IPS DF 19.7 (cell line): ENCODE measurements around the gene CYP1A1.
A peak's percentile ranks its signal among the peaks of the same experiment; 100 is the strongest.
"Not testable (repeated sequence)": the region's sequence is repeated elsewhere in the genome, so short reads cannot be mapped to it uniquely, and the experiment has no call there.

Source experiments
- DNase-seq: peaks from one replicate; pipeline ENCODE4 v3.0.0-alpha.2; 2013; ENCODE audit warnings: low read depth, low spot score

The CYP1A1 gene

DNA sequence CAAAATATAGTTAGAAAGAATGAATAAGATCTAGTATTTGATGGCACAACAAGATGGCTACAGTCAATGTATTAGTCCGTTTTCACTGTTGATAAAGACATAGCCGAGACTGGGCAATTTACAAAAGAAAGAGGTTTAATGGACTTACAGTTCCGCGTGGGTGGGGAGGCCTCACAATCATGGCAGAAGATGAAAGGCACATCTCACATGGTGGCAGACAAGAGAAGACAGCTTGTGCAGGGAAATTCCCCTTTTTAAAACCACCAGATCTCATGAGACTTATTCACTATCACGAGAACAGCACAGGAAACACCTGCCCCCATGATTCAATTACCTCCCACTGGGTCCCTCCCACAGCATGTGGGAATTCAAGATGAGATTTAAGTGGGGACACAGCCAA, 12.9 kb upstream of the CYP1A1 start:
- not testable (repeated sequence) for DNase-seq

DNA sequence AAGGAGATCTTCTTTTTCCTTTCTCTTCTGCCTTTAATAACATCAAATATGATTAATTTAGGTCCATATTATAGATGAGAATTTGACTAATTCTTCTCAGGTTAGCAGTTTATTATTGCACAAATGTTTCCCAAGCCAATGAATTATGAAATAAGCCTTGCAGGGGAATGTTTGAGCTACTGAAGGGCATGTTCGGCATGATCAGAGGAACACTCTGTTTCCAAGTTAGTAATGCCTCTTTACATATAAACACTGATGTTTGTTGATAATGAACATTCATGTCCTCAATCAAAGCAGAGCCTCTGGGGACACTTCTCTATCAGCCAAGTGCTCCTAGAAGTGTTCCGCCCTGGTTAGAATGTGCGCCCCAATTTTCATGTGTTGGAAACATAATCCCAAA, 10.0 kb upstream of the CYP1A1 start:
- no peak for DNase-seq

DNA sequence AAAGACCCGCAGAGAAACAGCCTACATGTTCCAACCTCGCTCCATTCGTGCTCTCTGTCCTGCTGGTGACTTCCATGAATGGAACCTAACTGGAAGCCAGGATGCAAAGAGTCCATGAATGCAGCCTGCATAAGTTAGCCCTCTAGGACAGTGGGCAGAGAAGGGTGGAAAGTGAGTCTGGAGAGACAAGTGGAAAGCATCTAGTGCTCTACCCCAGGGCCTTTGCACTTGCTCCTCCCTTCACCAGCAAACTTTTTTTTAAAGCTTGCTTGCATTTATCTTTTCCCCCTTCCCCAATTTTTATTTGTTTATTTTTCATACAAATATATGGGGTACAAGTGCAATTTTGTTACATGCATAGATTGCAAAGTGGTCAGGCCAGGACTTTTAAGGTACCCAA, 7.9 kb upstream of the CYP1A1 start:
- no peak for DNase-seq

DNA sequence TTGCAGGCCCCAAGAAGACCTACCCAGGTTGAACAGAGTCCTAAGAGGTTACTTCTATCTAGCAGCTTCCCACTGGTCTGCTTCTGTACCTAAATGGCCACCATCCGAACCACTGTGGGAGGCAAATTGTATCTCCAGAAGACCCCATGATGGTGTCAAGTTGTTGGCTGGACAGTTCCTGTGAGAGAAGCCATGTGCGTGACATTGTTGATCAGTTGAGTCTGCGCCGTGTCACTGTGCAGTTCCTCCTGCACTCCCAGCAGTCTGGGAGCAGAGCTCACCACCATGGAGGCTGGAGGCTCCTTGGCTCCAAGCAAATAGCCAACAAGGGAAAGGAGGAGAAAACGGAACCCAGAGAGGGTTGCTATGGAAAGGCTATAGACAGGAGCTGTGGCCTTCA, 7.5 kb upstream of the CYP1A1 start:
- no peak for DNase-seq

DNA sequence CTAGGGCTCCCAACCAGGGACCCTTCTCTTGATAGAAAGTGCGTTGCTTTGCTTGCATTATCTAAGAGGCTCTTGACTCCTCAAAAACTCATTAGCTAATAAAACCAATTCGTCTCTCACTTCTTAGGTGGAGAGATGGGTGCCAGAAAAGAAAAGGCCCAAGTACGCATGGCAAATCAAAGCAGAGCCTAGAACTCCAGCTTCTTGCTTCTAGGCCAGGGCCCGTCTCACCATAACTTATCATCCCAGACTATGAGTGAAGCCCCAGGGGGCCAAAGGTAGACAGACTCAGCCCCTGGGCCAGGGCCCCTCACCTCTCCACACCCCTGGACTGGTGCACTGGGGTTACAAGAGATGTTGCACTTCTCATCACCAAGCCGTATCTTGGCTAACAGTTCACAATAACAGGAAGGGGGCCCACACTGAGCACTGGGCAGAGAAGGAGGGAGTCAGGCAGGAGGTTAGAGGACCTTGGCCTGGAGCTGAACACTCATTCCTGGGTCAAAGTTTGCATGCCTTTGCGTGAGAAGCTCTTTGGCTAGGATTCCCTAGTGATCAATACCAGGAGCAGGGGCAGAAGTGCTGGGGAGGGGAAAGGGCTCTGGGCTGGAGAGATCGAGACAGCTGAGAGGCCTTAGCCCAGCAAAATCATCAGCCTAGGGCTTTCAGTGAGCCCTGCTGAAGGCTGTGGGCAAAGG, 5.4 kb upstream of the CYP1A1 start:
- no peak for DNase-seq

DNA sequence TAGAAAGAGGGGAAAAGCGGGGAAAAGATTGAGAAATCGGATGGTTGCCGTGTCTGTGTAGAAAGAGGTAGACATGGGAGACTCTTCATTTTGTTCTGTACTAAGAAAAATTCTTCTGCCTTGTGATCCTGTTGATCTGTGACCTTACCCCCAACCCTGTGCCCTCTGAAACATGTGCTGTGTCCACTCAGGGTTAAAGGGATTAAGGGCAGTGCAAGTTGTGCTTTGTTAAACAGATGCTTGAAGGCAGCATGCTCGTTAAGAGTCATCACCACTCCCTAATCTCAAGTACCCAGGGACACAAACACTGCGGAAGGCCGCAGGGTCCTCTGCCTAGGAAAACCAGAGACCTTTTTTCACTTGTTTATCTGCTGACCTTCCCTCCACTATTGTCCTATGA, 4.0 kb upstream of the CYP1A1 start:
- not testable (repeated sequence) for DNase-seq

DNA sequence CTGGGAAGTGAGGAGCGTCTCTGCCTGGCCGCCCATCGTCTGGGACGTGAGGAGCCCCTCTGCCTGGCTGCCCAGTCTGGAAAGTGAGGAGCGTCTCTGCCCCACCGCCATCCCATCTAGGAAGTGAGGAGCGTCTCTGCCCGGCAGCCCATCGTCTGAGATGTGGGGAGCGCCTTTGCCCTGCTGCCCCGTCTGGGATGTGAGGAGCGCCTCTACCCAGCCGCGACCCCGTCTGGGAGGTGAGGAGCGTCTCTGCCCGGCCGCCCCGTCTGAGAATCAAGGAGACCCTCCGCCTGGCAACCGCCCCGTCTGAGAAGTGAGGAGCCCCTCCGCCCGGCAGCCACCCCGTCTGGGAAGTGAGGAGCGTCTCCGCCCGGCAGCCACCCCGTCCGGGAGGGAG, 3.4 kb upstream of the CYP1A1 start:
- not testable (repeated sequence) for DNase-seq

DNA sequence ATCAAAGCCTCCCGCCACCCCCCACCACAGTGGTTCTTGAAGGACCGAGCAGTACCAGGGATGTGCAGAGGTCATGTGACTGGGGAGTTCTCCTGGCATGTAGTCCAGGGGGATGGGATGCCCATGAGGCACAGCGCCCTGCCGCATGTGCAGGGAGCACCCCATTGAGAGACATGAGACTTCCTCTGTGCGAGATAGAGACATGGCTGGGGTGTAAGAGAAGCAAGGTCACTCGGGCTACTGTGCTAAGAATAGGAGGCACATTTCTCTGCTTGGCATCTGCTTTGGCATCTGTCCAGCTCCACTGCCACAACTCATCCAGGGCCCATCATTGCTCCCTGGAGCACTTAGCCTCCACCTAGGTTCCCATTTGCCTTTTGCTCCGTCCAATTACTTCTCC, 2.4 kb upstream of the CYP1A1 start:
- no peak for DNase-seq

DNA sequence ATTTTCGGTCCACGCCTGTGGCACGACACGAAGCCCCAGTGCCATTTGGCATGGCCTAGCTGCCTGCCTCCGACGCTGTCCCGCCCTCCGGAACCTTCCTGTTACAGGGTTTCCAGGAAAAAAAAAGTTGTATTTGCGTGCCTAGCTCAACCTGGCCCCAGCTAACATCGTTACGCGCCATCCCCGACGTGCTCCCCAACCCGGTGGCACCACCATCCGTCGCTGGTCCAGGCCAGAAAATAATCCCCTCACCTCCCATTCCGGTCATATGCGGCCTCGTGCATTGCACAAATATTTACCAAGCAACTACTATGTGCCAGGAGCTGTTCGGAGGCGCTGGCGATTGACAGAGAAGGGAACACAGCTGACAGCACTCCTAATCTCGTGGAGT, 1.4 kb upstream of the CYP1A1 start:
- DNase-seq = no peak

DNA sequence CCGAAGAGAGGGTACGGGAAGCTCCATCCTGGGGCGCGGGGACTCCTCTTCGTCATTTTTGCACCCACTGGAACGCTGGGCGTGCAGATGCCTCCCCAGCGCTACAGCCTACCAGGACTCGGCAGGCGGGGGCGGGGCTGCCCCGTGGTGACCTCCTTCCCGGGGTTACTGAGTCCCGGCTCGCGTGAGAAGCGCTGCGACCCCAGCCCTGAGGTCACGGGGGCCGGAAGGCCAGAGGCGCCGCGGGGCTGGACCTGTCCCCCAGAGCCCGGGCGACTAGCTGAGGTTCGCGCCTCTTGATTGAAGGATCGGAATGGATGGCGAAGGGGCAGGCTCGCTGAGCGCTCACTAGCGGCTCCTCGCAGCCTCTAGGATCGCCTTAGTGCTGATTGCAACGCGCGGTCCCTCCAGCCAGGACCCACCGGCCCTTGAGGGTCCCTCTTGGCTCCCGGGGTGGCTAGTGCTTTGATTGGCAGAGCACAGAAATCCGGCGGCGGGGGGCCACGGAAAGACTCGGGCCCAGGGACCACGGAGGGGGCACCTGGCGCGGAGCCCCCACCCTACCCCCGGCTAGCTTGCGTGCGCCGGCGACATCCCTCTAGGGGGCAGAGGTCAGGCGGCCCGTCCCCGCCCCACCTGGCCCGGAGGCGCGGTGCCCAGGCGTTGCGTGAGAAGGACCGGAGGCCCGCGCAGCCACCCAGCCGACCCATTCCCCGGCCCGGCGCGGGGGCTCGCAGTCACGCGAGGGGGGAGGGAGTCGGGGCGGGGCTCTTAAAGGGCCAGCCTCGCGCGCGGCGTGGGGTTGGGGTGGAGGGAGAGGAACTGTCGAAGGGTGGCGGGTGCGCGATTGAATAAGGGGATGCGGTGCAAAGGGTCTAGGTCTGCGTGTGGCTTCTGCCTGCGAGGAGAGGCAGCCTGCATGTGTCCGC, 781 bp upstream of the CYP1A1 start:
- no peak for DNase-seq

DNA sequence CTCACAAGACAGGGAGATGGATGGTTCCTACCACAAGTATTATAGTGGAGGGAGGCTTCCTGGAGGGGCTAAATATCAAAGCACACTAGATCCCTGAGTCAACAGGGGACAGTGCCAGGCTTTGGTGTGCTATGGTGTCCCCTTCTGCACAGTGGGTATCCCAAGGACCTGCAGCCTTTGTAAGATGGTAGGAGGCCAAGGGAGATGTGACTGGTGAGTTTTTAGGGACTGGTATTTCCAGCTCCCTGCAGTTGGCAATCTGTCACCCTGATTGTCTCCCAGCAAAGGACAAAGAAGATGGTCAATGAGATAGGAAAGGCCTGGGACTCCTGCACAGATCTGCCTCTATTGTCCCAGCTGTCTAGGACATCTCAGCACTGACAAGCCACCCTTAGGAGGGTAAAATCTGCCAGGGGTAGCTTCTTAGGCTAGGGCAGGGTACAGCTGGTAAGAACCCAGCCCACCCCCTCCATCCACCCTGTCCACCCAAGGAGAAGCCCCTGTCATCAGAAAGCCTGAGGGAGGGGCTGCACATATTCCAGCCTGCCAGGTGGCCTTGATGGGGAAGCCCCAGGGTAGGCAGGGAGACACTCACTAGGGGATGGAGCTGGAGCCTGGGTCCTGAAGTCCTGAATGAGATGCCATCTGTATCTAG, 631 bp downstream of the CYP1A1 start:
- no peak for DNase-seq

DNA sequence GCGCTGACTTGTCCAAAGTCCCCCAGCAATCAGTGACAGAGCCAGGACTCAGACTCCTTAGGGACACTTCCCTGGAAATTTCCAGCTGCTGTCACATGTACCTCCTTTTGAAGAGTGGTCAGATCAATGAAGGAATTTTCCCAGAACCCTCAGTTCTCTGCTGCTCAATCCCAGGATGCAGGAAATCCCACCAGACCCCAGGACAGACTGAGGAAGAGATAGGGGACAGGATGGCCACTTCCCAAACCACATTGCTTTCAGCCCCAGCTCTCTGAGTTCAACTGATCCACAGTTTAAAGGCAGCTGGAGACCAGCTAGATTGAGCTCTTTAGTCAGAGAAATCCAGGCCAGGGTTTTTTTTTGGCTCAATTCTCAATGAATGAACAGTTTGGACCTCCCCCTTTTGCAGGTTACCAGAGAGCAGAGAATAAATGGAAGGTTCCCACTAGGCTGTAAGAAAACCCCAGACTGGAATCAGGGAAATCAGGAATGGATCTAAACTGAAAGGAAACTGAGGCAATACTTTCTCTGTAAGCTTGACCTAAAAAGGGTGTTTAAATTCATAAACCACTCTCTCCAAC, 1.5 kb downstream of the CYP1A1 start:
- DNase-seq = peak; percentile 67

DNA sequence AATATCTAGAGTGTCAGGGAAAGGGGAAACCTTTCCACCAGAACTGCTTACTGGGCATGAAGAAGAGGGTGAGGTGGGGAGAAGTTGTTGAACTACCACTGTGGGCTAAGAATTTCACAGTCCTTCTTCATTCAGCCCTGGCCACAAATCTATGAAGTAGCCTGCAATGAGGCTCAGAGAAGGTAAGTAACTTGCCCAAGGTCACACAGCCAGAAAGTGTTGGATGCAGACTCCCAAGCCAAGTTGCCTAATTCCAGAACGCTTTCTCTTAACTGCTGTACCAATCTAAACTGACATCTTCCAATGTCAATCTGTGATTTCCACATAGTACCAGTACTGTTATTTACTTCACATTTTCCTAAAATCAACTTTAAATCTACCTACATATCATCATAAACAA, 2.1 kb downstream of the CYP1A1 start:
- DNase-seq = no peak

DNA sequence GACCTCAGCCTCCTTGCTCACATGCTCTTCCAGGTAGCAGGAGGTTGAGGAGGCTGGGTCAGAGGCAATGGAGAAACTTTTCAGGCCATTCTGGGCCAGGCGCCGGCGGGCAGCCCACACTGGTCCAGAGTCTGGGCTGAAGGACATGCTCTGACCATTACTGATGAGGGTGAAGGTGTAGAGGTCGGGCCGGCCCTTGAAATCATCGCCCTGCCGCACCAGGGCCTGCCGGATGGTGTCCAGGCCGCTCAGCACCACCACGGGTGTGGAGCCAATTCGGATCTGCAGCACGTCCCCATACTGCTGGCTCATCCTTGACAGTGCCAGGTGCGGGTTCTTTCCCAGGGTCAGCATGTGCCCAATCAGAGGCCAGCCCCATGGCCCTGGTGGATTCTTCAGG, 2.7 kb downstream of the CYP1A1 start:
- DNase-seq = no peak

DNA sequence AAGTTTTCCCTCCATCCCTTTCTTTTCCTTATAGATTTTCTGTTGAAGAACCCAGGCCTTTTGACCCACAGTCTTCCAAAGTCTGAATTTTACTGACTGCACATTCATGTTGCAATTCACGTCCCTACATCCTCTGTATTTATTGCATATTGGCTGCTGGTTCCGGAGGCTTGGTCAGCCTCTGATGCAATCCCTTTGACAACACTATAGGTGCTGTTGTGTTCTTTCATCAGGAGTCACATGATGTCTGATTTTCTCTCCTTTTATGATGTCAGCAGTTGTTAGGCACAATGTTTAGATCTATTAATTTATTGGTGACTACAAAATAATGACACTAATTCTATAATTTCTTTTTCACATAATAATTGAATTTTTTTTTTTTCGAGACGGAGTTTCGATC, 8.7 kb downstream of the CYP1A1 start:
- no peak for DNase-seq

DNA sequence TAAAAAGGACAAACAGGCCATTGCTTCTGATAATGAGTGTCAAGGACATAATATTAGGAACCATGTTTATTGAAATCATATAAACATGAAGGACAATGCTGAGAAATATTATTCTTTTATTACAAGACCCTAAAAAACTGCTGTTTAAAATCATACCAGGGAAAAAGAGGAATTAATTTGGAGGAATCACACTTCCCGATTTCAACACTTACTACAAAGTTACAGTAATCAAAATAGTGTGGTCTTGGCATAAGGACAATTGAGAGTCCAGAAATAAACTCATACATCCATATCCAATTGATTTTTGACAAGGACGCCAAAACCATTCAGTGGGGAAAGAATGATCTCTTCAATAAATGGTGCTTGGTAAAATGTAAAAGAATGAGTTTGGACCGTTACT, 13.0 kb downstream of the CYP1A1 start:
- no peak for DNase-seq

DNA sequence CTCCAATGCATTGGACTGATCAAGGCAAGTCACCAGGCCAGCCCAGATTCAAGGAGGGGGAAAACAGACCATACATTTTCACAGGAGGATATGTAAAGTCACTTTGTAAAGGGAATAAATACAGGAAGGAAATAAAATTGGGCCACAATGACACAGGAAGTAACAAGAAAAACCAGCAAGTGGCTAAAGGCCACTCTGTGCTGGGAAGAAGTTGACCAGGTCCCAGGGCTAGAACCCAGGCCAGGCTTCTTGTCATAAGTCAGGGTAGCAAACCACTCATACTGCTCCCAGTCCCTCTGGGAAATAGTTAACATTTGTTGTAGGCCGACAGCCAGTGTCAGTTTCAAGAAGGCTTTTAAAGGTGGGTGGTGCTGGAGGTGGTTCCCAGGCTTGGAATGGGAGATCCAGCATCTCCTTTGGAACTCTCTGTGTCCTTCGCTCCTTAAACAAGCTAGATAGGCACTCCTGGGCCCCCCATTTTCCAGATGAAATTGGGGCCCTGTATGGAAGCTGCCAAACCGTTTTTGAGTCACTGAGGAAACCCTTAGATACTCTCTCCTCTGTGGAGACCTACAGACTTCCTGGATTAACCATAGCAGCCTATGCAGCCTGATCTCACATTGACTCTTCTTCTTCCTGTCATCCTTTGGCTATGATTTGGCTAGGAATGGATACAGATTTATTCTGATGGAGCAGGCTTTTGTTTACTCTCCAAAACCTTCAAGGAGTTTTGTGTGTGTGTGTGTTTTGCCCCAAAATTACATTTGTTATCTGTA, 14.8 kb downstream of the CYP1A1 start:
- no peak for DNase-seq

DNA sequence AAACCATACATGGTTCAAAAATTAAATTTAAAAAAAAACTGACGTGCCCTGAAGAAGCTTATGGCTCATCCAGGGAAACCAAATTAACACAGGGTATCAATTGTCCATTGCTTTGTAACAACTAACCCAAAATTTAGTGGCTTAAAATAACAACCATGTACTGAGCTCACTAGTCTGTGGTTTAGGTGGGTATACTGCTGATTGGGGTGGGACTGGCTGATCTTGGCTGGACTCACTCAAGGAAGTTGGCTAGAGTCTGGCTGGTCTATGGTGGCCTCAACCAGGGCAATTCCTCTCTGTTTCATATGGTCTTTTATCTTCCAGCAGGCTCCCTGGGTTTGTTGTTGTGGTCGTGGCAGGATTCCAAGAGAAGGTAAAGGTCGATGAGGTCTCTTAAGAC, 15.4 kb downstream of the CYP1A1 start:
- no peak for DNase-seq

DNA sequence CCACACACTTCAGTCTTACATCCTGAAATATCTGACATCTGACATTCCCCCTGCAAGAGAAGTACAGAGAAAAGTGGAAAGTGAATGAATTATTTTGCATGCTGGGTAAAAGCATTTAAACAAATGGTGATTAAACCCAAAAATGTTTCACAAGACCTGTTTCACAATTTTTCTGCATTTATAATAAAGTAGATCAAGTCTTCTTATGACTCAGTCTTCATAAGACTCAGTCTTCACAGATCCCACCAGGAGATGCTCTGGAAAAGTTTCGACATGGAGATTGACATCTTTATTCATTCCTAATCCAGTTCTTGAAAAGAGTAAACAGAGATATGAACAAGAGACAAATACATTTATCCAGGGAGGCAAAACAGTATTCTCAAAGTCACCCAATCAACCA, 16.3 kb downstream of the CYP1A1 start:
- DNase-seq = no peak

DNA sequence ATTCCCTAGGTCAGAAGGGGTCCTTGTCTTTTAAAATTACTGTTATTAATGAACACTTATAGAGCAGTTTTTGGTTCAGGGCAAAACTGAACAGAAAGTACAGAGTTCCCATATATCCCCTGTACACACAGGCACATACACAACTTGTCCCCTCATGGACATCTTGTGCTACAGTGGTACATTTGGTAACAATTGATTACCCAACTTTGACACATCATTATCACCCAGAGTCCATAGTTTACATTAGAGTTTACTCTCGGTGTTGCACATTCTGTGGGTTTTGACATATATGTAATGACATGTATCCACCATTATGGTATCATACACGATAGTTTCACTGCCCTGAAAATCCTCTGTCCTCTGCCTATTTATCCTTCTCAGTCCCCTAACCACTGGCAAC, 28.5 kb downstream of the CYP1A1 start:
- DNase-seq = no peak

DNA sequence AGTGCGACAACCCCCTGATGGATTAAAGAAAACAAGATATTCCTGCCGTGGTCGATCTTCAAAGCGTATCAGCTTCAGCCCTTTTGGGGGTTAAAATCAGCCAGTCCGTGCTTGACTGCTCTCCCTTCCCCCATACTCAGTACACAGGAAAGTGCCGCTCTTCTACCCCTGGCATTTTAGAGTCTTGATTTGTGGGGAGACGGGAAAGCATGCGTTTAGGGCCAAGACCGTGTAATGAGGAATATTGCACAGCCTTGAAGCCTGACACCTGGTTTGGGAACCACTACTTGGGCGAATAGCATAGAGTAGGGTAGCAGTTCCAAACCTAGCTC, 29.0 kb downstream of the CYP1A1 start:
- DNase-seq = no peak
